ENCODE measurements around the gene TSR1. TPM values are rescaled to one million over a fixed set of nuclear protein-coding genes. Genes with fewer than 3 reads are reported as not detected.
"Not testable (repeated sequence)": the region's sequence is repeated elsewhere in the genome, so short reads cannot be mapped to it uniquely, and the experiment has no call there.

Gene TSR1
- polyA plus RNA-seq, 10 donors: 28.6 to 40.9 (median 33.6) TPM

- peak in 1 of 3 donors; percentile 12 for DNase-seq
Observed at GRCh38 chr17:2338315-2338657, 2.0 kb upstream of the TSR1 start.

- peak in 2 of 3 donors; percentile 48 to 69 for DNase-seq
Observed at GRCh38 chr17:2337544-2338314, 1.5 kb upstream of the TSR1 start.

GRCh38 chr17:2336852-2337543 lies 741 bp upstream of the TSR1 start, which contains the start of gene SGSM2:
SGSM2 (plus strand) TSS chr17:2337501; CDS start chr17:2337689, 188 bp downstream.
- DNase-seq: peak in 2 of 3 donors; percentile 71 to 85

GRCh38 chr17:2335726-2336214 lies 487 bp downstream of the TSR1 start:
- DNase-seq: no peak

- no peak for DNase-seq
Observed at GRCh38 chr17:2331303-2331702, 5.0 kb downstream of the TSR1 start.

- DNase-seq: no peak
Observed at GRCh38 chr17:2323629-2324314, 12.5 kb downstream of the TSR1 start.

GRCh38 chr17:2321399-2321798 lies 14.9 kb downstream of the TSR1 start:
- DNase-seq: no peak

- no peak for DNase-seq
Observed at GRCh38 chr17:2319051-2319450, 17.2 kb downstream of the TSR1 start.

GRCh38 chr17:2317796-2318195 lies 18.5 kb downstream of the TSR1 start:
- no peak for DNase-seq

- not testable (repeated sequence) for DNase-seq
Observed at GRCh38 chr17:2316916-2317205, 19.4 kb downstream of the TSR1 start.

GRCh38 chr17:2312736-2313135 lies 23.5 kb downstream of the TSR1 start:
- no peak for DNase-seq

- DNase-seq: no peak
Observed at GRCh38 chr17:2309338-2310154, 26.7 kb downstream of the TSR1 start.

- no peak for DNase-seq
Observed at GRCh38 chr17:2304931-2305330, 31.3 kb downstream of the TSR1 start.

- peak; percentile 94 to 98 (median 94) for DNase-seq
Observed at GRCh38 chr17:2303204-2304188, 32.8 kb downstream of the TSR1 start, which contains the start of the genes SMG6 and SRR. SMG6 (minus strand) TSS chr17:2303785; CDS start chr17:2303720, 65 bp downstream. SRR (plus strand) TSS chr17:2303950; CDS start chr17:2315561, 11,611 bp downstream.

GRCh38 chr17:2302778-2303203 lies 33.5 kb downstream of the TSR1 start:
- DNase-seq: no peak

GRCh38 chr17:2299756-2300155 lies 36.5 kb downstream of the TSR1 start:
- DNase-seq: no peak

GRCh38 chr17:2299136-2299535 lies 37.1 kb downstream of the TSR1 start:
- DNase-seq: no peak

- DNase-seq: no peak
Observed at GRCh38 chr17:2297023-2297422, 39.2 kb downstream of the TSR1 start.

GRCh38 chr17:2295575-2295974 lies 40.7 kb downstream of the TSR1 start:
- no peak for DNase-seq

- no peak for DNase-seq
Observed at GRCh38 chr17:2292100-2292499, 44.2 kb downstream of the TSR1 start.
